ENCODE data around the gene B3GAT1. TPM values are rescaled to one million over a fixed set of nuclear protein-coding genes. Genes with fewer than 3 reads are reported as not detected.

The B3GAT1 gene
- total RNA-seq, 1 experiment from 2014 or later = 34.3 TPM

DNA sequence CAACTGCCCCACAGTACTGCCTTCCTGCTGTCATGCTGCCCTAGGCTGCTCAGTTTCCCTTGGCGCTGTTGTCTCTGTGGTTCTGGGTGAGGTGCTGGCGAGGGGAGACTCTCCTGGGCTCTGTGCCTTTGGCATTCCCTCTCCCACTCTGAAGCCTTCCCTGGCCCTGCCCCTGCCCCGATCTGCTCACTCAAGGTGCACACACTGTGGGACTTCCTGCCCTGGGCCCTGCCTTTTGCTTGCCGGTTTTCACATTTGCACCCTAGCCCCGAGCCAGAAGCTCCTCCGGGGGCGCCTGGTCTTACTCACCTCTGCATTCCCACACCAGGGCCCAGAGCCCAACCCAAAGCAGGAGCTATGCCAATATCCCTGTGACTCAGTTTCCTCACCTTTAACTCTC lies 12.0 kb downstream of the B3GAT1 start:
- Histone ChIP-seq H2BK20ac (ENCODE audit: low read depth, low read length, poor library complexity, severe bottlenecking) (no peak overlapping the region), H3K79me2 (ENCODE audit: insufficient read depth, low read length) (peaks cover 1% of the 10 kb centered on the region; the same call in 1 of the 2 replicates), H3K9me3 (ENCODE audit: control insufficient read depth, low read depth, low read length) (no peaks in the 10 kb centered on the region), H3K9ac (ENCODE audit: extremely low read depth, insufficient read length, low read length) (no peak overlapping the region), H2BK12ac (ENCODE audit: insufficient read length, low read depth, low read length) (no peak overlapping the region), H3K14ac (ENCODE audit: insufficient read depth, low read length) (no peak overlapping the region; the same call in 1 of the 2 replicates), H4K20me1 (ENCODE audit: control insufficient read depth, insufficient read depth, insufficient read length) (no peaks in the 10 kb centered on the region), H3K18ac (ENCODE audit: insufficient read length, low read depth, low read length) (no peak overlapping the region), H4K5ac (ENCODE audit: insufficient read length, low read depth, low read length) (no peak overlapping the region), H3K4me1 (ENCODE audit: insufficient read depth, low read length) (no peaks in the 10 kb centered on the region), H2BK15ac (ENCODE audit: low read depth, low read length) (no peak overlapping the region), H2BK5ac (ENCODE audit: insufficient read length, low read length) (no peak overlapping the region), H3K23me2 (ENCODE audit: insufficient read length, low read depth, low read length, poor library complexity, severe bottlenecking) (no peaks in the 10 kb centered on the region), H3K56ac (ENCODE audit: insufficient read length, low read depth, low read length) (no peak overlapping the region), H3K23ac (ENCODE audit: insufficient read length, low read depth, low read length) (no peak overlapping the region), H3K4ac (ENCODE audit: low read depth, low read length) (no peak overlapping the region), H2BK120ac (ENCODE audit: low read depth, low read length, poor library complexity, severe bottlenecking) (no peak overlapping the region), H4K8ac (replicated peaks; ENCODE audit: insufficient read length, low read depth, low read length) (no peak overlapping the region), H3K27ac (ENCODE audit: insufficient read length, low read depth, low read length) (no peak overlapping the region), H3T11ph (ENCODE audit: low read length) (no peak overlapping the region), H3K4me2 (ENCODE audit: insufficient read depth, insufficient read length, low read length) (no peak overlapping the region), H2AK5ac (ENCODE audit: insufficient read length, low read length) (no peak overlapping the region), H3K79me1 (ENCODE audit: insufficient read depth, low read depth, low read length, poor library complexity, severe bottlenecking) (no peaks in the 10 kb centered on the region), H2AFZ (ENCODE audit: low read length) (no peak overlapping the region), H3K27me3 (ENCODE audit: insufficient read depth, low read length) (no peaks in the 10 kb centered on the region), H4K91ac (ENCODE audit: insufficient read length, low read depth, low read length) (no peak overlapping the region)
- Mint-ChIP-seq H3K36me3 (ENCODE audit: insufficient read depth in 1 of 3, low read depth in 3 of 3) (peaks cover 11 to 15% (median 15%) of the 10 kb centered on the region in 3 experiments; a peak in 4 of 7 replicates), H3K9me3 (no peaks in the 10 kb centered on the region; a peak in 1 of 5 replicates), H3K4me3 (no peak overlapping the region), H3K27ac (peak overlapping the region in 1 of 3 experiments; percentile 15; a peak in 1 of 7 replicates), H3K27me3 (ENCODE audit: low read depth) (no peaks in the 10 kb centered on the region), H3K4me1 (peaks cover 10% of the 10 kb centered on the region in 2 experiments; a peak in 3 of 4 replicates)
- no peak for DNase-seq
- WGBS (ENCODE audit: extremely low coverage, insufficient read length, low lambda C conversion rate) = no CpG with 5 or more reads among the region's 7 CpGs
- TF ChIP-seq, protein P1, sequence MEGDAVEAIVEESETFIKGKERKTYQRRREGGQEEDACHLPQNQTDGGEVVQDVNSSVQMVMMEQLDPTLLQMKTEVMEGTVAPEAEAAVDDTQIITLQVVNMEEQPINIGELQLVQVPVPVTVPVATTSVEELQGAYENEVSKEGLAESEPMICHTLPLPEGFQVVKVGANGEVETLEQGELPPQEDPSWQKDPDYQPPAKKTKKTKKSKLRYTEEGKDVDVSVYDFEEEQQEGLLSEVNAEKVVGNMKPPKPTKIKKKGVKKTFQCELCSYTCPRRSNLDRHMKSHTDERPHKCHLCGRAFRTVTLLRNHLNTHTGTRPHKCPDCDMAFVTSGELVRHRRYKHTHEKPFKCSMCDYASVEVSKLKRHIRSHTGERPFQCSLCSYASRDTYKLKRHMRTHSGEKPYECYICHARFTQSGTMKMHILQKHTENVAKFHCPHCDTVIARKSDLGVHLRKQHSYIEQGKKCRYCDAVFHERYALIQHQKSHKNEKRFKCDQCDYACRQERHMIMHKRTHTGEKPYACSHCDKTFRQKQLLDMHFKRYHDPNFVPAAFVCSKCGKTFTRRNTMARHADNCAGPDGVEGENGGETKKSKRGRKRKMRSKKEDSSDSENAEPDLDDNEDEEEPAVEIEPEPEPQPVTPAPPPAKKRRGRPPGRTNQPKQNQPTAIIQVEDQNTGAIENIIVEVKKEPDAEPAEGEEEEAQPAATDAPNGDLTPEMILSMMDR (conservative IDR thresholded peaks at IDR 0.05) = no peak
